ENCODE measurements around the gene CCDC195. TPM values are rescaled to one million over a fixed set of nuclear protein-coding genes. Genes with fewer than 3 reads are reported as not detected.

The CCDC195 gene, protein sequence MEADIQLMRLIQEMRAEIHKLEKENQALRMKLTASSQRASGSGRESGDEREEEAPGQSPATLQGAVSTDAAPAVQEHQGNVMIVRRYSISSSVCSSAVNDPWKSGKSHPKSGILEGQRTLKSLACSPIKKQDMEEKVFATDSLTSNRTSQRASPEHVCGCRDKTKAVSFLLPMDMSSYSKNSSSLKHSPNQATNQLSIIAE
- not detected for total RNA-seq

DNA sequence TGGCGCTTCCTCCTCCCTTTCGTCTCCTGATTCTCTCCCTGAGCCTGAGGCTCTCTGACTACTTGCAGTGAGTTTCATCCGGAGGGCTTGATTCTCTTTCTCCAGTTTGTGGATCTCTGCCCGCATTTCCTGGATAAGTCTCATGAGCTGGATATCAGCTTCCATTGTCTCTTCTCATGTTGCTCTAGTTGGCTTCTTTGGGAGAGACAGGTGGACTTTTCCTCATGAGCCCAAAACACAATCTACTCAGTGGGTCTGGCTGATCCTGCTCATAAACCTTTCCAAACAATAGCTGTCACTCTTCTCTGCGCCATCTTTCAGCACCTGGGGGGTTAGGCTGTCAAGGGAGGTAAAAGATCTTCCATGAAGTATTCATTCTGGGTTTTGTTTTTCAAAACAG, at the start of gene CCDC195:
TSS of gene CCDC195 (minus strand) at position 165 of the 400 bp plus-strand sequence. CDS start at position 165, 0 bp downstream.
- TF ChIP-seq EP300 (IDR thresholded peaks at IDR 0.05) (no peak), POLR2AphosphoS5 (IDR thresholded peaks at IDR 0.05) (no peak), POLR2A (IDR thresholded peaks at IDR 0.05) (no peak)
- TF ChIP-seq, protein P1, sequence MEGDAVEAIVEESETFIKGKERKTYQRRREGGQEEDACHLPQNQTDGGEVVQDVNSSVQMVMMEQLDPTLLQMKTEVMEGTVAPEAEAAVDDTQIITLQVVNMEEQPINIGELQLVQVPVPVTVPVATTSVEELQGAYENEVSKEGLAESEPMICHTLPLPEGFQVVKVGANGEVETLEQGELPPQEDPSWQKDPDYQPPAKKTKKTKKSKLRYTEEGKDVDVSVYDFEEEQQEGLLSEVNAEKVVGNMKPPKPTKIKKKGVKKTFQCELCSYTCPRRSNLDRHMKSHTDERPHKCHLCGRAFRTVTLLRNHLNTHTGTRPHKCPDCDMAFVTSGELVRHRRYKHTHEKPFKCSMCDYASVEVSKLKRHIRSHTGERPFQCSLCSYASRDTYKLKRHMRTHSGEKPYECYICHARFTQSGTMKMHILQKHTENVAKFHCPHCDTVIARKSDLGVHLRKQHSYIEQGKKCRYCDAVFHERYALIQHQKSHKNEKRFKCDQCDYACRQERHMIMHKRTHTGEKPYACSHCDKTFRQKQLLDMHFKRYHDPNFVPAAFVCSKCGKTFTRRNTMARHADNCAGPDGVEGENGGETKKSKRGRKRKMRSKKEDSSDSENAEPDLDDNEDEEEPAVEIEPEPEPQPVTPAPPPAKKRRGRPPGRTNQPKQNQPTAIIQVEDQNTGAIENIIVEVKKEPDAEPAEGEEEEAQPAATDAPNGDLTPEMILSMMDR (IDR thresholded peaks at IDR 0.05) = no peak
- H3K27me3 ChIP-seq = no peaks in the 10 kb centered on the region
- no peaks in the 10 kb centered on the region for H3K4me1 ChIP-seq
- no peak for DNase-seq (ENCODE audit: low spot score in 2 of 2)
- no peaks in the 10 kb centered on the region for H3K36me3 ChIP-seq
- no peak within 1 kb of the TSS for H3K4me3 ChIP-seq
- H3K27ac ChIP-seq = no peak within 1 kb of the TSS
- no peaks in the 10 kb centered on the region for H3K9me3 ChIP-seq
- WGBS = 79% methylated on average over 5 of the region's 5 CpGs

DNA sequence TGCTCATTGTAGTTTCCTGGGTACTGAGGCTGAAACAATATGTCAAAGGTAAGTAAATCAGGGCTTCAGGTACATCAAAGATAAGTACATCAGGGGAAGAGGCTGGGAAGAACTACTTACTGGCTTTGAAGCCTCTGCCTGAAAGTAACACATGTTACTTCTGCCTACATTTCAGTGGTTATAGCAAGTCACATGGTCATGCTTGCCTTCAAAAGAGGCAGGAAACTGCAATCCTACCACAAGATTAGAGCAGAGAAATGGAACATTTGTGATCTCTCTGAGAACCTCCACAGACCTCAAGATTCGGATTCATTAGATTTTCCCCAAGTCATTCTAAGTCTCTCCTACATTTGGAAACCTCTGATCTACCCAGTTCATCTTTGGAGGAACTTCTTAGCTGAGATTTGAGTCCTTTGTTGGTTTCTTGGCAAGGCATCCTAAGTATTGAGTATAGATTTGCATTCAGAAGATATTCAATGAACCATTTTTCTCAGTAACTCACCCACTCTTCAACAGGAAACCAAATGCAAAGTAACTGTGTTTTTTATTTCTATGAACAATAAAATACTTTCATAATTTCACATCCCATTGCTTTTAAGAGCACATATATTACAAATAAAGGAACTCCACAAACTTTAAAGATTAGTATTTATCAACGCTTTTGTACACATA, 48.5 kb upstream of the CCDC195 start:
- no peaks in the 10 kb centered on the region for H3K9me3 ChIP-seq
- no peak for DNase-seq (ENCODE audit: low spot score in 2 of 2)
- no peak overlapping the region for H3K27ac ChIP-seq
- H3K27me3 ChIP-seq = no peaks in the 10 kb centered on the region
- TF ChIP-seq EP300 (IDR thresholded peaks at IDR 0.05) (no peak), POLR2A (IDR thresholded peaks at IDR 0.05) (no peak), POLR2AphosphoS5 (IDR thresholded peaks at IDR 0.05) (no peak)
- TF ChIP-seq, protein P1 (IDR thresholded peaks at IDR 0.05) = no peak
- no peaks in the 10 kb centered on the region for H3K4me1 ChIP-seq
- 94% methylated on average over 2 of the region's 2 CpGs for WGBS
- H3K4me3 ChIP-seq = no peak overlapping the region
- H3K36me3 ChIP-seq = peaks cover 16% of the 10 kb centered on the region

DNA sequence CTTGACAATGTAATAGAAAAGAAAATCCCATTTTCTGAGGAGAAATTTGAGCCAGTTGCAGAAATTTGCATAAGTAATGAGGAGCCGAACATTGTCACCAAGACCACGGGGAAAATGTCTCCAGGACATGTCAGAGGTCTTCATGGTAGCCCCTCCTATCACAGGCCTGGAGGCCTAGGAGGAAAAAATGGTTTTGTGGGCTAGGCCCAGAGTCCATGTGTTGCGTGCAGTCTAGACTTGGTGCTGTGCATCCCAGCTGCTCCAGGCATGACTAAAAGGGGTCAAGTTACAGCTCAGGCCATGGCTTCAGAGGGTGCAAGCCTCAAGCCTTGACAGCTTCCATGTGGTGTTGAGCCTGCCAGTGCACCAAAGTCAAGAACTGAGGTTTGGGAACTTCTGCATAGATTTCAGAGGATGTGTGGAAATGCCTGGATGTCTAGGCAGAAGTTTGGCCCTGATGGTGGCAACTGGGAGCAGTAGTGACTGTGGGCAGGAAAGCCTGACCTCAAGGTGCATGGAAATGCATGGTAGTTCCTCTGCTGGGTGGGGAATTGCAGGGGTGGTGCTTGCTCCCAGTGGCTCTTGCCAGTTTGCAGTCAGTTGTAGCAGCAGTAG, 41.9 kb upstream of the CCDC195 start:
- Histone ChIP-seq H3K9me3 (peaks cover 6% of the 10 kb centered on the region), H3K4me1 (peaks cover 7% of the 10 kb centered on the region)
- TF ChIP-seq POLR2AphosphoS5 (IDR thresholded peaks at IDR 0.05) = no peak
- TF ChIP-seq POLR2A (IDR thresholded peaks at IDR 0.05) = no peak
- TF ChIP-seq, protein P1 (IDR thresholded peaks at IDR 0.05) = no peak
- TF ChIP-seq EP300 (IDR thresholded peaks at IDR 0.05) = no peak

DNA sequence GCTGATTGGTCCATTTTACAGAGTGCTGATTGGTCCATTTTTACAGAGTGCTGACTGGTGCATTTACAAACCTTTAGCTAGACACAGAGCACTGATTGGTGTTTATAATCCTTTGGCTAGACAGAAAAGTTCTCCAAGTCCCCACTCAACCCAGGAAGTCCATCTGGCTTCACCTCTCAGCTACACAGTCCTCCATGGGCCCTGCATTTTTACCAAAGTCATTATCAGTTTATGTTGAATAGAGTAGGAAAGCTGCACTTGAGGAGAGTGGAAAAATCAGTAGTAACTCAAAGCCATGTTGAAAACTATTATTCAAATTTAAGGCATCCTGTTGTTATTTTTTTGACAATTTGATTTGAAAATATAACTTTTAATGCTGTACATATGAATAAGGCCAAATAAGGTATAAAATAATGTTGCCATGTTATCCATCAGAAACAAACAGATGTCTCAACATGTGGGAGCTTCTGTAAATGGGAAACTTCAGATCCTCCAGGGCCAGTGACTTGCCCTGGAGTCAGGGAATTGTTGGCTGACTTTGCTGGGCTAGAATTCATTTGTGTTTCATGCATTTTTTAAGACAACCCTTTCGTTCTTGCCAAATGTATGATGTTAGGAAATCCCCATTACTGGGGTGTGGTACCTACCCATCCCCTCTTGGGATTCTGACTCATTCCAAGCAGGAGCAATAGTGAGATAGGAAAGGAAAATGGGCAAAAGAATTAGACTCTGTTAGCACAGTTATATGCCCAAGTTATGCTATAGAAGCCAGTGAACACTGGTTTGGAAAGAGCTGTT, 37.8 kb upstream of the CCDC195 start:
- Histone ChIP-seq H3K9me3 (peaks cover 6% of the 10 kb centered on the region), H3K4me1 (peaks cover 7% of the 10 kb centered on the region), H3K4me3 (no peak overlapping the region), H3K27me3 (no peaks in the 10 kb centered on the region), H3K27ac (no peak overlapping the region), H3K36me3 (peaks cover 7% of the 10 kb centered on the region)
- 16% methylated on average over 1 of the region's 1 CpG for WGBS
- no peak for DNase-seq (ENCODE audit: low spot score in 2 of 2)
- TF ChIP-seq POLR2A (IDR thresholded peaks at IDR 0.05) = no peak
- TF ChIP-seq POLR2AphosphoS5 (IDR thresholded peaks at IDR 0.05) = no peak

More for the DNA sequence above, 41.9 kb upstream of the CCDC195 start:
- H3K36me3 ChIP-seq = peaks cover 7% of the 10 kb centered on the region
- no peaks in the 10 kb centered on the region for H3K27me3 ChIP-seq
- H3K27ac ChIP-seq = no peak overlapping the region
- no peak for DNase-seq (ENCODE audit: low spot score in 2 of 2)
- H3K4me3 ChIP-seq = no peak overlapping the region
- WGBS = 86% methylated on average over 3 of the region's 3 CpGs

DNA sequence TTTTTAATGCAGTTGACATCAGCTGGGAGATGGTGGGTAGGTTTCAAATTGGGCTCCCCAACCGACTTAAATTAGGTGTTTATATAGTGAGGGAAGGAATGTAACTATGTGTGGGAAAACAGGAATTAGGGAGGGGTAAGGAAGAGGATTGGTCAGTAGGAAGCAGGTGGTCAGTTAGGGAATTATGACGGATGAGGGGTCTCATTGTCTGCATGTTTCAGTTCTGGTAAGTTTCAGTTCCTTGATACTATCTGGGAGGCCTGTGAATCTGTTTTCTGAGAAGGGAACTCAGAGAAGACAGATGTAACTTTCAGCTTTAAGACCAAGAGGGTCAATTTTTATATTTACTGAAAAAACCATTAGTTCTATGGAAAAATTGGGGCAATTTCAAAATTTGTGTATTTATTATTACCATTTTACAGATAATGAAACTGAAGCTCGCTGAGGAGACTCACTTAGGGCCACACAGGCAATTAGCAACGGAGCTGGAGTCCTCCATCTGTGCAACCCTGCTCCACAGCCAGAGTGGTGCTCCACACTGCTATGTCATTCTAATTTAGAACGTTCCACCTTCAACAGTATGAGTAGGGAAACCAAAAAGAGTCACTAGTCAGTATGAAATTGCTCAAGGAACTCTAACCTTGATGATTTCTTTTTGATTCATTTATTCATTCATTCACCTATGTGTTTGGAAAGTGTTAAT, 36.0 kb upstream of the CCDC195 start:
- no peak for DNase-seq (ENCODE audit: low spot score in 2 of 2)
- Histone ChIP-seq H3K9me3 (no peaks in the 10 kb centered on the region), H3K4me1 (peaks cover 7% of the 10 kb centered on the region), H3K36me3 (no peaks in the 10 kb centered on the region), H3K27ac (no peak overlapping the region), H3K27me3 (no peaks in the 10 kb centered on the region), H3K4me3 (no peak overlapping the region)
- no peak for TF ChIP-seq POLR2AphosphoS5 (IDR thresholded peaks at IDR 0.05)
- TF ChIP-seq, protein P1 (IDR thresholded peaks at IDR 0.05) = no peak
- no peak for TF ChIP-seq EP300 (IDR thresholded peaks at IDR 0.05)
- no peak for TF ChIP-seq POLR2A (IDR thresholded peaks at IDR 0.05)
- WGBS = 84% methylated on average over 5 of the region's 5 CpGs

All from suprapubic skin (tissue), 4 donors.